GM21825 (cell line): ENCODE data around the gene SEMA3B.
"Not testable (repeated sequence)": the region's sequence is repeated elsewhere in the genome, so short reads cannot be mapped to it uniquely, and the experiment has no call there.

Experiments used
- ATAC-seq: cut with Tn5 transposase; IDR thresholded peaks from one replicate; pipeline ENCODE4 v1.9.1; 2021; ENCODE audit warnings: mild to moderate bottlenecking, moderate library complexity; ENCODE audit not compliant: unreplicated experiment

The SEMA3B gene

GRCh38 chr3:50268703-50269451 is at the start of gene SEMA3B:
SEMA3B (plus strand) TSS chr3:50269147; CDS start chr3:50269241, 94 bp downstream.
- no peak for ATAC-seq

DNA sequence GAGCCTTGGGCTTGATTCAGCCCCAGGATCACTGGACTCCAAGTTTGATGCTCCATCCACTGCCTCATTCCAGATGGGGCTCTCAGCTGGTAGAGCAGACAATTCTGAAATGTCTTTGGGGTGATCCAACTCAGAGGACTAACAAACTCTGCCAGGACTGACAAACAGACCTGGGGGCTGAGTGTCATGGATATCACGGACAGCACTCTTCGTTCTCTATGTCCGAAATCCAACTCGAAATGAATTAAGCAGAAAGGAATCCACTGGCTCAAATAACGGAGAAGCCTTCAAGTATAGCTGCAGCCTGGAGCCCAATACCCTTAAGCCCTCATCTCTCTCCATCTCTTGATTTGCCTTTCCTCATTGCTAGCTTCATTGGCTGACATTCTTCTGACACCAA is 49.7 kb upstream of the SEMA3B start:
- ATAC-seq: no peak

- no peak for ATAC-seq
These were observed 48.8 kb upstream of the SEMA3B start for GRCh38 chr3:50220109-50220508.

GRCh38 chr3:50221051-50221410 is 47.9 kb upstream of the SEMA3B start:
- no peak for ATAC-seq

GRCh38 chr3:50221411-50222168 is 47.4 kb upstream of the SEMA3B start:
- ATAC-seq: no peak

GRCh38 chr3:50222169-50222528 is 46.8 kb upstream of the SEMA3B start:
- no peak for ATAC-seq

- ATAC-seq: no peak
These were observed 44.3 kb upstream of the SEMA3B start for GRCh38 chr3:50224639-50225038.

GRCh38 chr3:50226888-50227389 is 42.0 kb upstream of the SEMA3B start:
- peak; percentile 7 for ATAC-seq

DNA sequence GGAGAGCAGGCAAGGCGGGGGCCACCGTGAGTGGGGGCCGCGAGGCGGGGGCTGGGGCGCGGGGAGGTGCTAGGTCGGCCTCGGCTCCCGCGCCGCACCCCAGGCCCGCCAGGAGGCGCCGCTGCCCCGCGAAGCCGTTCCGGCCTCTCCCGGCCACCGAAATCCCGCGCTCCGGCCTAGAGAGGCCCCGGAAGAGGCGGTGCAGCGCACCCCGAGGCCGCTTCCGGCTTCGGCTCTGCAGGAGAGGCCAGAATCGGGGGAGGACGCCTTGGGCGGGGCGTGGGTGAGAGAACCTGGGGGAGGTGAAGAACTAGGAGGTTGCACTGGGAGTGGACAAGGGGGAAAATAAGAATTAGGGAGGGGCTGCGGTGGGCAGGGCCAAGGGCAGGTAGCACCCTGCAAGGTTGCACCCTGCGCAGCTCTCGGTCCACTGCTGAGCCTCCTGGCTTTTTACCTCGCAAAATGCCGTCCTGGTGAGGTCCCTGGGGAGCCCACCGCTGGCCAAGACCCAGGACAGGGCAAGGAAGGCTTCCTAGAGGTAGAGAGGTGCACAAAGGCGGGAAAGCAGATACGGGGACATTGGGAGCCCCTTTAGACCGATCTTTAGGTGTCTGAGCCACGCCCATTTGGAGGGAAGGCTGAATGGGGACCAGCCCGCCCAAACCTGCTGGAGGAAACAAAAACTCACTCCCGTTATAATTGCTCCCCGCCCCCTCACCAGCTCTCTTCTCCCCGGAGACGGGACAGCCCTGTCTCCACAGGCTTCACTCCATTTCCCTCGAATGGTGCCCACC is 41.4 kb upstream of the SEMA3B start:
- peak; percentile 85 for ATAC-seq

DNA sequence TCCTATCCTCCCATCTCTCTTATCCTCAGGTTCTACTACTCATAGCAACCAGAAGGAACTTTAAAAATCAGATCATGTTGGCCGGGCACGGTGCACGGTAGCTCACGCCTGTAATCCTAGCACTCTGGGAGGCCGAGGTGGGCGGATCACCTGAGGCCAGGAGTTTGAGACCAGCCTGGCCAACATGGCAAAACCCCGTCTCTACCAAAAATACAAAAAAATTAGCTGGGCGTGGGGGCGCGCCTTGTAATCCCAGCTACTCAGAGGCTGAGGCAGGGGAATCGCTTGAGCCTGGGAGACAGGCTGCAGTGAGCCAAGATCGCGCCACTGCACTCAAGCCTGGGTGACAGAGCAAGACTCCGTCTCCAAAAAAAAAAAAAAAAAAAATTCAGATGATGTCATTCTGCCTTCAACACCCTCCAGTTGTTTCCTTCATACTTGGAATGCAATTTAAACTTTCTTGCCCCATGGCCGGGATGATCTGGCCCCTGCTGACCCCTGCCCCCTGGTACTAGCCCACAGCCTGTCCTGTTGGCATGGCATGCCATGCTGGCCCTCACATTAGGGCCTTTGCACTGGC is 40.7 kb upstream of the SEMA3B start:
- not testable (repeated sequence) for ATAC-seq

DNA sequence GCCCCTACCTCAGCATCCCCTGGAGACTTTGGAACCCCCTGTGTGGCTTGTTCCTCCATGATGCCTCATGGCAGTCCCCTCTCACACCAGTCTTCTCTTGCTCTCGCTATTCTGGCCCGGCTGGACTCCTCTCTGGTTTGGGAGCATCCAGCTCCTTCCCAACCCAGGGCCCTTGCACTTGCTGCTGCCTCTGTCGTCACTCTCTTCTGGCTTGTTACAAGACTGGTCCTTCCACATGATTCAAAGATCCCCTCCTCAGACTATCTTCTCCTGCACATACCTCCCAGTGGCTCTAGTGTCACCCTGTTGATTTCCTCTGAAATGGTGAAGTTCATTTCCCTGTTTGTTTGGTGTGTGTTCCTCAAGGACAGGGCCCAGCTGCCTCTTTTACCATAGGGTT is 39.5 kb upstream of the SEMA3B start:
- ATAC-seq: no peak

- ATAC-seq: no peak
These were observed 38.7 kb upstream of the SEMA3B start for GRCh38 chr3:50230104-50230793.

- ATAC-seq: no peak
These were observed 38.2 kb upstream of the SEMA3B start for GRCh38 chr3:50230794-50231125.

DNA sequence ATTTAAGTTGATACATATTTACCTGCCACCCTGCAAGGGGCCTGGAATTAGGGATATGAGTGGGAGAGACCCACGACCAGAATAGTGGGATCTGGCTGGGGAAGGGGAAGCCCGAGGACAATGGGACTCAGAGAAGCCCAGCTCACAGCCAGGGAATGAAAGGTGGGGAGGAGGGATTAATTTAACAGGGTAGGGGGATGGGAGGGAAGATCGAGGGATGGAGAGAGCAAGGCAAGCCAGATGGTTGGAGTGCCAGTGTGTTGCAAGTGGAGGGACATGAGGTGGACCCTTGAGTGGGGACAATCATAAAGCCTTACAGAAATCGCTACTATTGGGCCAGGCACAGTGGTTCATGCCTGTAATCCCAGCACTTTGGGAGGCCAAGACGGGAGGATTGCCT is 37.4 kb upstream of the SEMA3B start:
- ATAC-seq: no peak

- no peak for ATAC-seq
These were observed 36.6 kb upstream of the SEMA3B start for GRCh38 chr3:50232303-50232702.

GRCh38 chr3:50233176-50233575 is 35.8 kb upstream of the SEMA3B start:
- no peak for ATAC-seq

- peak; percentile 90 for ATAC-seq
These were observed 33.0 kb upstream of the SEMA3B start, which contains the start of gene GNAI2 for GRCh38 chr3:50235716-50236483. GNAI2 (plus strand) TSS chr3:50236204; CDS start chr3:50236336, 132 bp downstream.

DNA sequence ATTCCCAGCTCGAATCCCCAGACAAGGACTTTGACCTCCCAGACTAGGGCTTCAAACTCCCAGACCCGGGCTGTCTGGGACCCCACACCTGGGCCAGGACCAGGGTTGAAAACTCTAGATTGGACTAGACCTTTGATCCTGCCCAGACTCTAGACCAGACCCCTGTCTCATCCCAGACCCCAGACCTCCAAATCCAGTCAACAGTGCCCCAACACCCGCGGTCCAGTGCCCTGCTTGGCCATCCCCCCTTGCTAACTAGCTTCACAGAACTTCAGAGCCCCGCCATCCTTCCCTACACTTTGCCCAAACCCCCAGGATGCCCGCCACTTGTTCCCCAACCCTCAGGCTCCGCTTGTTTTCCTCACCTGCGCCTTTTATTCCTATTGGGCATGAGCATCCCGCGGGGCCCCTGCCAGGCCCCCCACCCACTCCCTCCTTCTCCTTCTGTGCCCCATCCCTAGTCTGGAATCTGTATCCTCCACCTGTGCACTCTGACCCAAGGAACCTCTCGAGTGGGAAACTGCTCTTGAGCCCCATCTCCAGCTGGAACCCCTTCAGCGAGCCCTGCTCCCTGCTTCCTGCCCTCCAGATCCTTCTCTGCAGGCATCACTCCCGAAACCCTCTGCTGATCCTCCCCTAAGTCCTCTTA is 32.3 kb upstream of the SEMA3B start:
- ATAC-seq: no peak

- ATAC-seq: no peak
These were observed 31.8 kb upstream of the SEMA3B start for GRCh38 chr3:50237133-50237651.
